Osteoblast (primary cell): ENCODE results near the gene NR5A1. TPM values are rescaled to one million over a fixed set of nuclear protein-coding genes. Genes with fewer than 3 reads are reported as not detected.

ENCODE experiments used
- DNase-seq: peaks from one replicate; pipeline ENCODE4 v3.0.0; 2011; ENCODE audit warnings: low spot score, mixed read lengths; ENCODE audit not compliant: insufficient read length; ENCODE audit errors: missing footprints
- H2AFZ ChIP-seq: 2 replicates; pipeline ENCODE4 v1.6.0; 2011; ENCODE audit warnings: mild to moderate bottlenecking, low read length
- H3K27ac ChIP-seq: 2 replicates; pipeline ENCODE4 v1.5.1; 2011; ENCODE audit warnings: mild to moderate bottlenecking, low read depth, low read length, moderate library complexity
- H3K27me3 ChIP-seq: 2 replicates; pipeline ENCODE4 v1.6.0; 2012; ENCODE audit warnings: mild to moderate bottlenecking, control low read depth, inconsistent platforms, low read length, moderate library complexity; ENCODE audit not compliant: insufficient read depth
- H3K36me3 ChIP-seq: 2 replicates; pipeline ENCODE4 v1.5.1; 2011; ENCODE audit warnings: mild to moderate bottlenecking, low read length, control low read depth, moderate library complexity; ENCODE audit not compliant: insufficient read depth
- H3K4me1 ChIP-seq: 2 replicates; pipeline ENCODE4 v1.5.1; 2011; ENCODE audit warnings: mild to moderate bottlenecking, low read length, control low read depth, moderate library complexity; ENCODE audit not compliant: insufficient read depth
- H3K4me2 ChIP-seq: 2 replicates; pipeline ENCODE4 v1.6.0; 2011; ENCODE audit warnings: mild to moderate bottlenecking, low read length; ENCODE audit not compliant: insufficient read depth
- H3K4me3 ChIP-seq: fragments of 200-600 bp; sonication (generic); 3 replicates; pipeline ENCODE4 v1.5.1; 2012; ENCODE audit warnings: mild to moderate bottlenecking, low read length, inconsistent platforms; ENCODE audit not compliant: insufficient read depth
- H3K79me2 ChIP-seq: 2 replicates; pipeline ENCODE4 v1.6.0; 2012; ENCODE audit warnings: mild to moderate bottlenecking, low read length, control low read depth, inconsistent platforms; ENCODE audit not compliant: insufficient read depth
- H3K9me3 ChIP-seq: 2 replicates; pipeline ENCODE4 v1.5.1; 2011; ENCODE audit warnings: low read depth, low read length, control low read depth
- H4K20me1 ChIP-seq: 2 replicates; pipeline ENCODE4 v1.6.0; 2012; ENCODE audit warnings: mild to moderate bottlenecking, low read length, control low read depth; ENCODE audit not compliant: insufficient read depth
- CTCF ChIP-seq: IDR thresholded peaks from 2 replicates; pipeline ENCODE4 v1.5.1; 2011; ENCODE audit warnings: mild to moderate bottlenecking, low read depth, low read length, moderate library complexity; ENCODE audit errors: extremely low read depth
- total RNA-seq: library from RNA; depleted of rRNA; stranded (reverse); fragments of >200 nt; gene quantifications from 2 replicates; pipeline ENCODE4 v1.2.3, GENCODE V29; 2012

The NR5A1 gene
- total RNA-seq, 1 donor = not detected

- H3K36me3 ChIP-seq = no peaks in the 10 kb centered on the region
- peaks cover 24% of the 10 kb centered on the region for H3K27me3 ChIP-seq
- no peak overlapping the region for H2AFZ ChIP-seq
- H3K9me3 ChIP-seq = no peaks in the 10 kb centered on the region
- H3K4me1 ChIP-seq = no peaks in the 10 kb centered on the region
- H3K4me3 ChIP-seq = no peak overlapping the region
- H4K20me1 ChIP-seq = no peaks in the 10 kb centered on the region
- no peak overlapping the region for H3K4me2 ChIP-seq
- H3K79me2 ChIP-seq = no peaks in the 10 kb centered on the region
- DNase-seq = peak; percentile 77
- TF ChIP-seq CTCF = no peak
- no peak overlapping the region for H3K27ac ChIP-seq
These were observed 53.5 kb downstream of the NR5A1 start for GRCh38 chr9:124453586-124454191.

- peak; percentile 79 for DNase-seq
- Histone ChIP-seq H3K9me3 (no peaks in the 10 kb centered on the region), H3K79me2 (no peaks in the 10 kb centered on the region), H2AFZ (no peak overlapping the region), H3K27me3 (peaks cover 24% of the 10 kb centered on the region), H3K36me3 (no peaks in the 10 kb centered on the region), H3K4me2 (no peak overlapping the region), H3K4me1 (no peaks in the 10 kb centered on the region), H3K27ac (no peak overlapping the region), H3K4me3 (no peak overlapping the region), H4K20me1 (no peaks in the 10 kb centered on the region)
- no peak for TF ChIP-seq CTCF
These were observed 54.2 kb downstream of the NR5A1 start for GRCh38 chr9:124452841-124453585.

GRCh38 chr9:124452326-124452725, 54.9 kb downstream of the NR5A1 start:
- H3K27me3 ChIP-seq = peaks cover 24% of the 10 kb centered on the region
- H2AFZ ChIP-seq = no peak overlapping the region
- peak; percentile 78 for DNase-seq
- no peaks in the 10 kb centered on the region for H3K36me3 ChIP-seq
- H4K20me1 ChIP-seq = no peaks in the 10 kb centered on the region
- no peak for TF ChIP-seq CTCF
- H3K4me1 ChIP-seq = no peaks in the 10 kb centered on the region
- no peak overlapping the region for H3K27ac ChIP-seq
- H3K9me3 ChIP-seq = no peaks in the 10 kb centered on the region
- no peak overlapping the region for H3K4me2 ChIP-seq
- H3K79me2 ChIP-seq = no peaks in the 10 kb centered on the region
- no peak overlapping the region for H3K4me3 ChIP-seq

- peak; percentile 89 for DNase-seq
- Histone ChIP-seq H3K4me3 (no peak overlapping the region), H3K27me3 (peaks cover 24% of the 10 kb centered on the region), H4K20me1 (no peaks in the 10 kb centered on the region), H3K4me1 (no peaks in the 10 kb centered on the region), H3K9me3 (no peaks in the 10 kb centered on the region), H2AFZ (no peak overlapping the region), H3K79me2 (no peaks in the 10 kb centered on the region), H3K27ac (no peak overlapping the region), H3K36me3 (no peaks in the 10 kb centered on the region), H3K4me2 (peak overlapping the region; percentile 63)
- TF ChIP-seq CTCF = no peak
These were observed 56.1 kb downstream of the NR5A1 start for GRCh38 chr9:124450931-124451661.
